OCI-LY1 (cell line): ENCODE results near the gene NPLOC4.
A peak's percentile ranks its signal among the peaks of the same experiment; 100 is the strongest.

Experiments used
- H2AFZ ChIP-seq: fragments of 200-600 bp; sonication (generic), shearing (Covaris generic); 2 replicates; pipeline ENCODE4 v1.6.0; 2014; ENCODE audit warnings: antibody characterized with exemption, mild to moderate bottlenecking, low read length
- H3F3A ChIP-seq: fragments of 200-600 bp; sonication (generic), shearing (Covaris generic); 2 replicates; pipeline ENCODE4 v1.6.0; 2014; ENCODE audit warnings: mild to moderate bottlenecking, antibody characterized with exemption, low read length, moderate library complexity; ENCODE audit not compliant: insufficient read depth
- H3K27ac ChIP-seq: fragments of 200-600 bp; sonication (generic); 2 replicates; pipeline ENCODE4 v1.5.1; 2014; ENCODE audit warnings: low read length, mixed run types, mild to moderate bottlenecking, low read depth; ENCODE audit not compliant: poor library complexity, severe bottlenecking
- H3K27me3 ChIP-seq: fragments of 200-600 bp; sonication (generic); 2 replicates; pipeline ENCODE4 v1.6.0; 2014; ENCODE audit warnings: antibody characterized with exemption, mild to moderate bottlenecking, low read length, moderate library complexity; ENCODE audit not compliant: insufficient read depth
- H3K36me3 ChIP-seq: fragments of 200-600 bp; sonication (generic); 2 replicates; pipeline ENCODE4 v1.6.1; 2014; ENCODE audit warnings: mild to moderate bottlenecking, antibody characterized with exemption, low read length, moderate library complexity, mixed read lengths; ENCODE audit not compliant: insufficient read depth
- H3K4me1 ChIP-seq: fragments of 200-600 bp; sonication (generic); 2 replicates; pipeline ENCODE4 v1.5.1; 2014; ENCODE audit warnings: mild to moderate bottlenecking, low read length, moderate library complexity; ENCODE audit not compliant: insufficient read depth, severe bottlenecking
- H3K4me2 ChIP-seq: fragments of 200-600 bp; sonication (generic), shearing (Covaris generic); 2 replicates; pipeline ENCODE4 v1.6.1; 2014; ENCODE audit warnings: low read length
- H3K4me3 ChIP-seq: fragments of 200-600 bp; sonication (generic); 2 replicates; pipeline ENCODE4 v1.5.1; 2014; ENCODE audit warnings: low read length, low read depth, mild to moderate bottlenecking, mixed read lengths; ENCODE audit not compliant: poor library complexity, severe bottlenecking
- H3K79me2 ChIP-seq: fragments of 200-600 bp; shearing (Covaris generic); 2 replicates; pipeline ENCODE4 v1.6.1; 2016; ENCODE audit warnings: mixed run types, low read length, mixed read lengths; ENCODE audit not compliant: insufficient read depth
- H3K9ac ChIP-seq: fragments of 200-600 bp; sonication (generic), shearing (Covaris generic); 2 replicates; pipeline ENCODE4 v1.6.1; 2014; ENCODE audit warnings: mild to moderate bottlenecking, low read length, mixed read lengths
- H3K9me2 ChIP-seq: fragments of 200-600 bp; sonication (generic), shearing (Covaris generic); 2 replicates; pipeline ENCODE4 v1.6.1; 2014; ENCODE audit warnings: low read depth, mild to moderate bottlenecking, low read length, mixed read lengths
- H3K9me3 ChIP-seq: fragments of 200-600 bp; shearing (Covaris generic); 2 replicates; pipeline ENCODE4 v1.6.1; 2014; ENCODE audit warnings: low read length, mixed read lengths
- H4K20me1 ChIP-seq: fragments of 200-600 bp; sonication (generic), shearing (Covaris generic); 2 replicates; pipeline ENCODE4 v1.6.0; 2016; ENCODE audit warnings: mild to moderate bottlenecking, low read length; ENCODE audit not compliant: insufficient read depth
- CTCF ChIP-seq: fragments of 200-600 bp; sonication (generic), shearing (Covaris generic); IDR thresholded peaks from 2 replicates; pipeline ENCODE4 v1.5.1; 2017; ENCODE audit warnings: mild to moderate bottlenecking, antibody characterized with exemption, low read length, moderate library complexity, mixed read lengths
- EZH2 ChIP-seq: fragments of 200-600 bp; sonication (generic), shearing (Covaris generic); IDR thresholded peaks from 2 replicates; pipeline ENCODE4 v1.8.0; 2017; ENCODE audit warnings: borderline replicate concordance, mixed run types, mild to moderate bottlenecking, antibody characterized with exemption, low read length, moderate library complexity, mixed read lengths

The NPLOC4 gene

GRCh38 chr17:81607431-81607830 lies 29.5 kb downstream of the NPLOC4 start:
- Histone ChIP-seq H3K79me2 (no peaks in the 10 kb centered on the region), H3K4me2 (no peak overlapping the region), H3K4me3 (no peak overlapping the region), H3K9me3 (no peaks in the 10 kb centered on the region), H3K36me3 (peaks cover 86% of the 10 kb centered on the region), H3K9ac (no peak overlapping the region), H3K27ac (no peak overlapping the region), H3F3A (no peaks in the 10 kb centered on the region; the same call in 1 of the 2 replicates), H3K27me3 (no peaks in the 10 kb centered on the region), H3K4me1 (no peaks in the 10 kb centered on the region), H4K20me1 (no peaks in the 10 kb centered on the region), H3K9me2 (no peaks in the 10 kb centered on the region), H2AFZ (no peak overlapping the region)
- TF ChIP-seq EZH2 (no peak), CTCF (no peak)

- Histone ChIP-seq H3K4me3 (no peak overlapping the region), H3K9me2 (no peaks in the 10 kb centered on the region), H4K20me1 (no peaks in the 10 kb centered on the region), H3K9ac (no peak overlapping the region), H2AFZ (no peak overlapping the region), H3K36me3 (peaks cover 89% of the 10 kb centered on the region), H3F3A (no peaks in the 10 kb centered on the region; the same call in 1 of the 2 replicates), H3K9me3 (no peaks in the 10 kb centered on the region), H3K27ac (no peak overlapping the region), H3K27me3 (no peaks in the 10 kb centered on the region), H3K79me2 (no peaks in the 10 kb centered on the region), H3K4me1 (peaks cover 5% of the 10 kb centered on the region), H3K4me2 (no peak overlapping the region)
- no peak for TF ChIP-seq EZH2
- TF ChIP-seq CTCF = no peak
Observed at GRCh38 chr17:81603846-81604610, 32.9 kb downstream of the NPLOC4 start.

GRCh38 chr17:81601525-81602120 lies 35.3 kb downstream of the NPLOC4 start:
- H3K36me3 ChIP-seq = peaks cover 83% of the 10 kb centered on the region
- H3K4me2 ChIP-seq = no peak overlapping the region

More at GRCh38 chr17:81601525-81602120, 35.3 kb downstream of the NPLOC4 start:
- no peaks in the 10 kb centered on the region for H3K79me2 ChIP-seq
- no peak overlapping the region for H2AFZ ChIP-seq
- no peaks in the 10 kb centered on the region for H3K27me3 ChIP-seq
- no peak for TF ChIP-seq EZH2
- TF ChIP-seq CTCF = peak; percentile 75
- no peak overlapping the region for H3K4me3 ChIP-seq
- H3K9me3 ChIP-seq = no peaks in the 10 kb centered on the region
- no peaks in the 10 kb centered on the region for H4K20me1 ChIP-seq
- H3K27ac ChIP-seq = no peak overlapping the region
- H3K9ac ChIP-seq = no peak overlapping the region
- peaks cover 15% of the 10 kb centered on the region for H3K4me1 ChIP-seq
- no peaks in the 10 kb centered on the region; the same call in 1 of the 2 replicates for H3F3A ChIP-seq
- no peaks in the 10 kb centered on the region for H3K9me2 ChIP-seq
